WTC11 (cell line): ENCODE measurements around the gene ATL1. TPM values are rescaled to one million over a fixed set of nuclear protein-coding genes. Genes with fewer than 3 reads are reported as not detected.
"Not testable (repeated sequence)": the region's sequence is repeated elsewhere in the genome, so short reads cannot be mapped to it uniquely, and the experiment has no call there.

Source experiments
- ATAC-seq: fragments of 200-7000 bp; cut with Tn5 transposase; 2 replicates; pipeline ENCODE4 v1.10.0; 2021; ENCODE audit warnings: mild to moderate bottlenecking, moderate library complexity
- CTCF ChIA-PET: fragments of 300-600 bp; sonication (Branson Sonifier 250); formaldehyde crosslinking; loops from one replicate; lab custom pipeline; 2021; ENCODE audit warnings: antibody characterized with exemption; lab: Charles Lee
- POLR2A ChIA-PET: fragments of 350-600 bp; sonication (Branson Sonifier 250); formaldehyde crosslinking; loops from one replicate; lab custom pipeline; 2021; ENCODE audit warnings: antibody characterized with exemption; lab: Charles Lee
- DNase-seq: peaks from one replicate; pipeline ENCODE4 v3.0.0; 2021; ENCODE audit warnings: low spot score
- H3K27ac Mint-ChIP-seq: 2 replicates; pipeline ENCODE4 v1.8.0; 2021; ENCODE audit warnings: mixed read lengths
- H3K27me3 Mint-ChIP-seq: 2 replicates; pipeline ENCODE4 v1.8.0; 2021; ENCODE audit warnings: low read depth, mild to moderate bottlenecking, moderate library complexity, mixed read lengths
- H3K36me3 Mint-ChIP-seq: 2 replicates; pipeline ENCODE4 v1.8.0; 2021; ENCODE audit warnings: mixed read lengths
- H3K4me1 Mint-ChIP-seq: 2 replicates; pipeline ENCODE4 v1.8.0; 2022; ENCODE audit warnings: mixed read lengths
- H3K4me3 Mint-ChIP-seq: 2 replicates; pipeline ENCODE4 v1.8.0; 2021; ENCODE audit warnings: mild to moderate bottlenecking, moderate library complexity, mixed read lengths
- H3K9me3 Mint-ChIP-seq: 2 replicates; pipeline ENCODE4 v1.8.0; 2021; ENCODE audit warnings: mixed read lengths
- ARID4B ChIP-seq: sonication (generic); formaldehyde crosslinking; IDR thresholded peaks from 2 replicates; pipeline ENCODE4 v1.8.0; 2023; ENCODE audit warnings: missing genetic modification reagents, mild to moderate bottlenecking, borderline replicate concordance
- E2F1 ChIP-seq: sonication (generic); formaldehyde crosslinking; IDR thresholded peaks from 2 replicates; pipeline ENCODE4 v1.8.0; 2022; ENCODE audit warnings: mild to moderate bottlenecking, missing genetic modification reagents
- ETV6 ChIP-seq: sonication (generic); formaldehyde crosslinking; IDR thresholded peaks from 2 replicates; pipeline ENCODE4 v1.8.1; 2022; ENCODE audit warnings: mild to moderate bottlenecking, missing genetic modification reagents
- FOXP1 ChIP-seq: sonication (generic); formaldehyde crosslinking; IDR thresholded peaks from 2 replicates; pipeline ENCODE4 v1.8.0; 2022; ENCODE audit warnings: missing genetic modification reagents, mild to moderate bottlenecking, moderate library complexity, borderline replicate concordance
- GRHL2 ChIP-seq: fragments of 250-450 bp; sonication (Bioruptor Pico); IDR thresholded peaks from 2 replicates; pipeline ENCODE4 v1.8.0; 2022; ENCODE audit warnings: mild to moderate bottlenecking, moderate library complexity; ENCODE audit not compliant: insufficient replicate concordance, severe bottlenecking
- GTF2I ChIP-seq: fragments of 250-450 bp; sonication (Bioruptor Pico); conservative IDR thresholded peaks from 2 replicates; pipeline ENCODE4 v1.4.0; 2021; ENCODE audit warnings: mild to moderate bottlenecking
- HMGA2 ChIP-seq: fragments of 250-450 bp; sonication (Bioruptor Pico); IDR thresholded peaks from 2 replicates; pipeline ENCODE4 v1.4.0; 2021; ENCODE audit warnings: mild to moderate bottlenecking, moderate library complexity
- IRF2 ChIP-seq: sonication (generic); formaldehyde crosslinking; IDR thresholded peaks from 2 replicates; pipeline ENCODE4 v1.8.0; 2022; ENCODE audit warnings: low read depth, missing genetic modification reagents, borderline replicate concordance
- JUN ChIP-seq: sonication (generic); formaldehyde crosslinking; IDR thresholded peaks from 2 replicates; pipeline ENCODE4 v1.8.0; 2023; ENCODE audit warnings: mild to moderate bottlenecking, missing genetic modification reagents
- MLX ChIP-seq: sonication (generic); formaldehyde crosslinking; IDR thresholded peaks from 2 replicates; pipeline ENCODE4 v1.8.1; 2023; ENCODE audit warnings: mild to moderate bottlenecking, missing genetic modification reagents, moderate library complexity
- NFATC4 ChIP-seq: fragments of 250-450 bp; sonication (Bioruptor Pico); IDR thresholded peaks from 2 replicates; pipeline ENCODE4 v1.9.0; 2021; ENCODE audit warnings: mild to moderate bottlenecking
- NR3C1 ChIP-seq: sonication (generic); formaldehyde crosslinking; conservative IDR thresholded peaks from 2 replicates; pipeline ENCODE4 v1.8.1; 2023; ENCODE audit warnings: low read depth, mild to moderate bottlenecking, missing genetic modification reagents
- PRRX2 ChIP-seq: fragments of 250-450 bp; sonication (Bioruptor Pico); IDR thresholded peaks from 2 replicates; pipeline ENCODE4 v1.8.0; 2021; ENCODE audit warnings: mild to moderate bottlenecking
- STAT6 ChIP-seq: sonication (generic); formaldehyde crosslinking; conservative IDR thresholded peaks from 2 replicates; pipeline ENCODE4 v1.8.1; 2023; ENCODE audit warnings: mild to moderate bottlenecking, low read depth, missing genetic modification reagents, moderate library complexity
- TEAD1 ChIP-seq: sonication (generic); formaldehyde crosslinking; IDR thresholded peaks from 2 replicates; pipeline ENCODE4 v1.8.0; 2022; ENCODE audit warnings: mild to moderate bottlenecking, missing genetic modification reagents
- USF2 ChIP-seq: sonication (generic); formaldehyde crosslinking; IDR thresholded peaks from 2 replicates; pipeline ENCODE4 v1.8.1; 2023; ENCODE audit warnings: mild to moderate bottlenecking, missing genetic modification reagents, moderate library complexity
- ZMAT4 ChIP-seq: fragments of 250-450 bp; sonication (Bioruptor Pico); IDR thresholded peaks from 2 replicates; pipeline ENCODE4 v1.9.0; 2021; ENCODE audit warnings: mild to moderate bottlenecking
- ZNF425 ChIP-seq: fragments of 250-450 bp; sonication (Bioruptor Pico); conservative IDR thresholded peaks from 2 replicates; pipeline ENCODE4 v1.9.0; 2021; ENCODE audit warnings: mild to moderate bottlenecking
- ZNF671 ChIP-seq: fragments of 250-450 bp; sonication (Bioruptor Pico); IDR thresholded peaks from 2 replicates; pipeline ENCODE4 v1.8.0; 2021; ENCODE audit warnings: mild to moderate bottlenecking
- total RNA-seq: library from RNA; stranded (reverse); gene quantifications from 3 replicates; pipeline ENCODE4 v1.2.3, GENCODE V29; 2021

ATL1 gene
- total RNA-seq, 1 experiment from 2014 or later, result 3.7 TPM

- no peak for DNase-seq
- Mint-ChIP-seq H3K27me3 (peaks cover 3% of the 10 kb centered on the region; the same call in 1 of the 2 replicates), H3K4me1 (no peaks in the 10 kb centered on the region), H3K36me3 (no peaks in the 10 kb centered on the region), H3K9me3 (peaks cover 16% of the 10 kb centered on the region), H3K27ac (no peak overlapping the region), H3K4me3 (no peak overlapping the region)
- no peak for ATAC-seq
- CTCF ChIA-PET, result no interaction called here
- TF ChIP-seq GTF2I (CRISPR knock-in tag) (no peak), GRHL2 (CRISPR knock-in tag) (no peak), FOXP1 (CRISPR knock-in tag) (no peak), USF2 (CRISPR knock-in tag) (no peak), ZNF671 (CRISPR knock-in tag) (no peak), NR3C1 (no peak), ZMAT4 (CRISPR knock-in tag) (no peak), ETV6 (CRISPR knock-in tag) (no peak), ZNF425 (CRISPR knock-in tag) (no peak), PRRX2 (CRISPR knock-in tag) (no peak), E2F1 (no peak), MLX (CRISPR knock-in tag) (no peak), IRF2 (CRISPR knock-in tag) (no peak), NFATC4 (CRISPR knock-in tag) (no peak), ARID4B (CRISPR knock-in tag) (no peak), JUN (CRISPR knock-in tag) (no peak), HMGA2 (CRISPR knock-in tag) (no peak), TEAD1 (CRISPR knock-in tag) (no peak), STAT6 (no peak)
- POLR2A ChIA-PET, result no interaction called here
Observed at GRCh38 chr14:50551877-50552276, 8.1 kb upstream of the ATL1 start.

- CTCF ChIA-PET, result not testable (repeated sequence)
Observed at GRCh38 chr14:50552796-50553195, 7.1 kb upstream of the ATL1 start.

More at GRCh38 chr14:50552796-50553195, 7.1 kb upstream of the ATL1 start:
- H3K36me3 Mint-ChIP-seq, POLR2A ChIA-PET, H3K4me3 Mint-ChIP-seq, DNase-seq, ATAC-seq, H3K27ac Mint-ChIP-seq, H3K4me1 Mint-ChIP-seq: not testable (repeated sequence)
- Mint-ChIP-seq H3K9me3 (peaks cover 16% of the 10 kb centered on the region), H3K27me3 (peaks cover 10% of the 10 kb centered on the region)
